Prostate gland (tissue), 2 donors: Measurements from ENCODE around the gene POLD2. TPM values are rescaled to one million over a fixed set of nuclear protein-coding genes. Genes with fewer than 3 reads are reported as not detected.

Source experiments
- DNase-seq: peaks from one replicate; pipeline ENCODE4 v3.0.0-alpha.2; 2019; ENCODE audit warnings: low spot score
- H3K27ac ChIP-seq, 2 donors: fragments of 200-600 bp; sonication (generic); 2 replicates each; pipeline ENCODE4 v1.5.1; 2017 to 2019
- H3K27me3 ChIP-seq: fragments of 200-600 bp; sonication (generic); replicated peaks from 2 replicates; pipeline ENCODE4 v1.5.1; 2019; ENCODE audit not compliant: insufficient read depth
- H3K36me3 ChIP-seq, 2 donors: fragments of 200-600 bp; sonication (generic); 1 replicate in 1 of 2; 2 replicates in 1 of 2; pipeline versions ENCODE4 v1.5.1 to v1.8.1; 2017 to 2019
- H3K4me1 ChIP-seq: fragments of 200-600 bp; sonication (generic); replicated peaks from 2 replicates; pipeline ENCODE4 v1.5.1; 2019
- H3K4me3 ChIP-seq, 2 donors: fragments of 200-600 bp; sonication (generic); 2 replicates each; pipeline ENCODE4 v1.5.1; 2017 to 2019
- H3K9me3 ChIP-seq: fragments of 200-600 bp; sonication (generic); 2 replicates; pipeline ENCODE4 v1.5.1; 2017
- CTCF ChIP-seq, 4 experiments: fragments of 200-600 bp in 2 of 4; fragments of 450-650 bp in 2 of 4; sonication (generic) in 2 of 4; IDR thresholded peaks; 1 replicate in 3 of 4; 2 replicates in 1 of 4; pipeline ENCODE4 v1.5.1; 2016 to 2019; ENCODE audit warnings: antibody characterized with exemption in 4 of 4, mild to moderate bottlenecking in 2 of 4, moderate library complexity in 2 of 4
- POLR2A ChIP-seq: fragments of 450-650 bp; IDR thresholded peaks from one replicate; pipeline ENCODE4 v1.6.1; 2016; ENCODE audit warnings: antibody characterized with exemption, mild to moderate bottlenecking
- POLR2AphosphoS5 ChIP-seq: sonication (generic); formaldehyde crosslinking; IDR thresholded peaks from one replicate; pipeline ENCODE4 v1.6.1; 2017; ENCODE audit warnings: antibody characterized with exemption
- WGBS: methylation state at CpG from one replicate; pipeline ENCODE4 v1.1.5; 2018; 5-methylcytosine and 5-hydroxymethylcytosine counted together
- intact Hi-C: fragments of 100-400 bp; cut with DNase I; formaldehyde crosslinking; loops from one replicate; pipeline ENCODE4 v1.14.2; 2022
- total RNA-seq, 2 donors: library from RNA; depleted of rRNA; stranded (reverse); fragments of >200 nt; gene quantifications; one replicate each; pipeline ENCODE4 v1.1.0, GENCODE V29; 2016

POLD2 gene
- total RNA-seq, 2 donors from 2014 or later: 53.1 to 65.9 TPM

GRCh38 chr7:44081266-44081748 is 42.0 kb downstream of the POLD2 start:
- no peaks in the 10 kb centered on the region for H3K9me3 ChIP-seq
- WGBS: 50% methylated on average over 9 of the region's 9 CpGs
- H3K36me3 ChIP-seq: peaks cover 0 to 39% of the 10 kb centered on the region in 2 donors
- no peak for DNase-seq
- H3K27ac ChIP-seq: peak overlapping the region in 1 of 2 donors; percentile 14
- H3K4me3 ChIP-seq: peak overlapping the region; percentile 64 to 81
- TF ChIP-seq CTCF (IDR thresholded peaks at IDR 0.05) (no peak), POLR2AphosphoS5 (no peak), POLR2A (no peak)
- H3K27me3 ChIP-seq: no peaks in the 10 kb centered on the region
- H3K4me1 ChIP-seq: no peaks in the 10 kb centered on the region
- intact Hi-C loops: loop anchor here (5.0 kb wide), 1 partner anchor 41 kb away; the partner anchor contains the start of gene POLD2

GRCh38 chr7:44080686-44081265 is 42.6 kb downstream of the POLD2 start:
- no peak for DNase-seq
- TF ChIP-seq POLR2AphosphoS5: no peak
- no peak for TF ChIP-seq CTCF (IDR thresholded peaks at IDR 0.05)
- TF ChIP-seq POLR2A: no peak
- Histone ChIP-seq H3K4me1 (no peaks in the 10 kb centered on the region), H3K27me3 (no peaks in the 10 kb centered on the region), H3K36me3 (peaks cover 0 to 39% of the 10 kb centered on the region in 2 donors), H3K27ac (peak overlapping the region in 1 of 2 donors; percentile 14), H3K4me3 (peak overlapping the region in 1 of 2 donors; percentile 81), H3K9me3 (no peaks in the 10 kb centered on the region)
- WGBS: 83% methylated on average over 11 of the region's 11 CpGs
- intact Hi-C loops: loop anchor here (5.0 kb wide), 1 partner anchor 42 kb away; the partner anchor contains the start of gene POLD2

GRCh38 chr7:44080118-44080517 is 43.2 kb downstream of the POLD2 start:
- intact Hi-C loops: loop anchor here (5.0 kb wide), 1 partner anchor 42 kb away; the partner anchor contains the start of gene POLD2

GRCh38 chr7:44079331-44080021 is 43.9 kb downstream of the POLD2 start:
- Histone ChIP-seq H3K4me1 (no peaks in the 10 kb centered on the region), H3K4me3 (no peak overlapping the region), H3K27ac (no peak overlapping the region), H3K27me3 (no peaks in the 10 kb centered on the region), H3K36me3 (peaks cover 0 to 39% of the 10 kb centered on the region in 2 donors), H3K9me3 (no peaks in the 10 kb centered on the region)
- 82% methylated on average over 11 of the region's 11 CpGs for WGBS
- intact Hi-C loops: loop anchor here (5.0 to 10.0 kb wide), 2 partner anchors 43 to 115 kb away; partner anchors contain the start of gene POLD2
- no peak for TF ChIP-seq POLR2AphosphoS5
- DNase-seq: no peak

More at GRCh38 chr7:44080118-44080517, 43.2 kb downstream of the POLD2 start:
- Histone ChIP-seq H3K27me3 (no peaks in the 10 kb centered on the region), H3K9me3 (no peaks in the 10 kb centered on the region), H3K36me3 (peaks cover 0 to 39% of the 10 kb centered on the region in 2 donors), H3K4me3 (no peak overlapping the region), H3K4me1 (no peaks in the 10 kb centered on the region), H3K27ac (no peak overlapping the region)
- TF ChIP-seq POLR2A (no peak), CTCF (IDR thresholded peaks at IDR 0.05) (no peak), POLR2AphosphoS5 (no peak)
- no peak for DNase-seq
- WGBS: 90% methylated on average over 5 of the region's 5 CpGs

GRCh38 chr7:44078521-44078920 is 44.8 kb downstream of the POLD2 start:
- H3K4me3 ChIP-seq: no peak overlapping the region
- TF ChIP-seq CTCF (IDR thresholded peaks at IDR 0.05) (no peak), POLR2A (no peak), POLR2AphosphoS5 (no peak)
- intact Hi-C loops: loop anchor here (10.0 kb wide), 1 partner anchor 116 kb away; no protein-coding TSS in a partner anchor
- H3K36me3 ChIP-seq: peaks cover 0 to 39% of the 10 kb centered on the region in 2 donors
- H3K27me3 ChIP-seq: no peaks in the 10 kb centered on the region
- H3K27ac ChIP-seq: no peak overlapping the region
- no peaks in the 10 kb centered on the region for H3K9me3 ChIP-seq
- no peak for DNase-seq
- peaks cover 4% of the 10 kb centered on the region for H3K4me1 ChIP-seq
- WGBS: 77% methylated on average over 8 of the region's 8 CpGs
